HG03378 (cell line): ENCODE measurements around the gene TDRD9.

ENCODE experiments used
- ATAC-seq: cut with Tn5 transposase; IDR thresholded peaks from one replicate; pipeline ENCODE4 v1.9.1; 2021; ENCODE audit warnings: mild to moderate bottlenecking, moderate library complexity; ENCODE audit not compliant: unreplicated experiment

TDRD9 gene

DNA sequence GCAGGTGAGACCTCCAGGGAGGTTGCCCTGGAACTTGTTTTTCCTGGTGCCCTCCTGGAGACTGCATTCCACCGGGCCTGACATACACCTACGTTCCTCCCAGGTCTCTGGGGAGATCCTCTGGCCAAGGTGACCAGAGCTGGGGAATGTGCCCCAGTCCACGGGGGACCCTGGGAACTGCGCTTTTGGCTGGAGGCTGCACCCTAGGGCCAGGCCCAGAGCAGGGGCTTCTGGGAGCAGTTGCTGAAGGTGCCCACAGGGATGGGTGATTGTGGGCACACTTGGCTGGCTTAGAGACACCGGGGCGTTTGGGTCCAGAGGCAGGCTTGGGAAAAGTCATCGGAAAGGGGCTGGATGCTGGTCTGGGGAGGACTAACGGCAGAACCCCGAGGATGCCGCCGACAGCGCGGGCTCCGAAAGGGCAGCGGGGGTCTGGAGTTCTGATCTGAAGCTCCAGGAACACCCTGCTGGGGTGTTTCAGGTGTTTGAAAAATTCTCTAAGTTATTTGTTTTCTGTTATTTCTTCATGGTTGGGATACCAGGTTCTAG lies 36.5 kb upstream of the TDRD9 start:
- ATAC-seq = no peak

- no peak for ATAC-seq
These were observed 36.0 kb upstream of the TDRD9 start for GRCh38 chr14:103892247-103892646.

GRCh38 chr14:103894034-103894722 lies 34.1 kb upstream of the TDRD9 start:
- no peak for ATAC-seq

DNA sequence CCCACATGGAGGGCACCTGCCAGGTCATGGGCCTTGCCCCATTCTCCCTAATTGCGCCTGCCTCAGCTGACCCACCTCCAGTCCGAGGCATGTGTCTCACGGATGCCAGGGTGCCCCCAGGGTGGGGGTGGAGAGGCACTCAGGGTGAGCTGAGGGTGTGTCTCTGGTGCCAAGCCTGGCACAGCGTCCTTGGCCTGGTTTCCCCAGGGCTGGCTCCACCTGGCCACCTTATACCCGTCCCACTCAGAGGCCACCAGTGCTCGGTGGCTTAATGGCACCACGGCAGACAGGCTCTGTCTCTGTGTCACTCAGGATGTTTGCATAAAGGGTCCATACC lies 33.6 kb upstream of the TDRD9 start:
- no peak for ATAC-seq

DNA sequence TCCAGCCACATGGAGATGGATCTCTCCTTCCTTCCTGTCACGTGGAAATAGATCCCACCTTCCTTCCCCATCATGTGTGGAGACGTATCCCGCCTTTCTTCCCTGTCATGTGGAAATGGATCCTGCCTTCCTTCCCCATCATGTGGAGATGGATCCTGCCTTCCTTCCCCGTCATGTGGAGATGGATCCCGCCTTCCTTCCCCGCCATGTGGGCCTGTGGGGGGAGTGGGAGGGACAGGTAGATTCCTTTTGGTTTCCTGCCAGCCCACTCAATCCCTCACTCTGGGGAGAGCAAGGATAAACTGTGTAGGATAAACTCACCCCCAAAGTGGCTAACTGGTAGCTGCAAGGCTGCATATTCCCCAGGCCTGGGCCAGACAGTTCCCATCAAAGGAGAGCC lies 31.7 kb upstream of the TDRD9 start:
- no peak for ATAC-seq

GRCh38 chr14:103897075-103897947 lies 30.9 kb upstream of the TDRD9 start:
- no peak for ATAC-seq

DNA sequence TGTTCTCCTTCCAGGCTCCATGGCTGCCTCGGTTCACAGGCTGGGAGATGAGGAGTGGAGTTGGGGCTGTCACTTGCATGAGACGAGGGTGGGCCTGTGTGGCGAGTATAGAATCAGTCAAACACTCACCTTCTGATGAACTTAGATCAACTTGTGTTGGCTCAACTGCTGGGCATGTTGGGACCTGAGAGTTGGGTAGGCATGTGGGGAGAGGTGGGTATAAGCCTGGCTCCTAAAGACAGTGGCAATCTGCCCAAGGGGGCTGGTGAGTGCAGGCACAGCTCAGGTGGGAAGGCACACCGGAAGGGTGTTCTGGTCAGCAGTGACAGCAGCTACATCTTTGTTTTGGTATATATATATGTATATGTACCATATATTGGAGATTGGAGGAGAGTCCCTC lies 30.1 kb upstream of the TDRD9 start:
- no peak for ATAC-seq

DNA sequence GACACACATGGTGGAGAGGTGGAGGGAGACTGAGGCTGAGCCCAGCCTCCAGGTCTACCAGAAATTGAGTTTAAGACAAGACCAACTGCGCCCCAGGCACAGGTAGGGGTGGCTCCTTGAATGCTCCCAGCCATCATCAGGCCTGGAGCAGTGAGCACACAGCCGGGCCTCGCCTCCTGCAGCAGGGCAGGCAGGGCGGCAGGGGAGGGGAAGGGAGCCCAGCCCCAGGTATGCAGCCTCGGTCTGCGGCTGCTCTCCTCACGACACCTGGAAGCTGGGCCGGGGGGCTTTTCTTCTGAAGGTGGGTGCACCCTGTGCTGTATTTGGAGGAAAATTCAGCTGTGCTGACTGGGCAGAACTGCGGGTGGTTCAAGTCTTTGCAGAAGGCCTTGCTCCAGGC lies 29.5 kb upstream of the TDRD9 start:
- no peak for ATAC-seq

DNA sequence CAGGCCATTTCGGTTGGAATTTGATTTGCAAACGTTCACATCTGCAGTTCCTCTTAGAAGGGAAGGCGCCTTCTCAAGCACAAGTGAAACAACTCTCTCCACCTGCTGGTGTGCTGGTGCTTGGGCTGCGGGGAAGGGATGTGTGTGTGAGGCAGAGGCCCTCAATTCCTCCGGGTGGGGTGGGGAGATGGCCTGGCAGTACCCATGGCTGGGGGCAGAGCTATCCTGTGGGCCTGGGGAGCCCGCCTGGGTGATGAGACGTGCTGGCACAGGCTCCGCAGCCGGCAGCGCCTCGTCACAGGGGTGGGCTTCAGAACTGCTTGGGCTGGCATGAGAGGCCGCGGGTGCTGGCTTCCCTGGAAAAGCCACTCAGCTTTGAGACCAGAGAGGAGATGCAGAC lies 28.9 kb upstream of the TDRD9 start:
- ATAC-seq = no peak

DNA sequence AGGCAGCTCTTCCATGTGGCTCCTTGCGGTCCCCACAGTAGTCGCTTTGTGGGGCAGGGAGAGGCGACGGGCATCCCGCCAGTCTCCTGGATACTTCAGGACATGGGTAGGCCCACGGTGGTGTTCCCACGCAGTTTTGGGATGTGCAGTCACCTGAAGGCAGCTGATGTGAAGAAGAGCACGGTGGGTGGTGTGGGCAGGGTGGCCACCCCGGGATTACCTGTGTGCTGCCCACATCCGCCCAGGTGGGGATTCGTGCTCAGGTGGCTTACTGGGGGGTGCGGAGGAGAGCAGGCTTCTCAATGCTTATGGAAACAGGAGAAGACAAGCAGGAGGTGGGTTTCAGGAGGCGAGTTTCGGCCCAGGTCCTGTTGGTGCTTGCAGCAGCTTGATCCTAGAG lies 28.4 kb upstream of the TDRD9 start:
- ATAC-seq = no peak

DNA sequence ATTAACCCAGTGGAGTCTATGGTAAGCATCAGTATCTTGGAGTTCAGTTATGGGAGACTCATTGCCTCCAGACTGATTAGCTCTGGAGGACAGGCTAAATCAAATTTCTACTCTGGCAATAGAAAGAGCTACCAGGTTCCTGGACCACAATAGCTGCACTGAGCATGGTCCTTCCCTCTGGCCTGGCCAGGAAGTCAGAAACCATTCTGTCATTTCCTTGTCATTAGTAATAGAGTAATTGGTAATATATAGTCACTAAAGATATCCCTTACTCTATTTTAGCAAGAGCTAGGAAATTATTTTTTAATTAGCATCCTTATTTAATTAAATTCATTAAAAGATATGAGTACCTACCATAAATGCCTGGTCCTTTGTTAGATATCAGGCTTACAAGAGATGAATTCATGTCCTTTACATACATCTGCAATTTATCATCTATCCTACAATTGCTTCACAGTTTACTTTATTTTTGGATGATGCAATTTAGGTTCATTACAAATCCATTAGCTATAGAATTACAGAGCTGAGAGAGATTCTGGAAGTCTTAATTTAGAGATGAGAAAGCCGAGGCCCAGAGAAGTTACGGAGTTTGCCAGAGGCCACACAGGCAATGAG lies 23.7 kb upstream of the TDRD9 start:
- no peak for ATAC-seq

GRCh38 chr14:103905842-103906456 lies 22.3 kb upstream of the TDRD9 start:
- no peak for ATAC-seq

DNA sequence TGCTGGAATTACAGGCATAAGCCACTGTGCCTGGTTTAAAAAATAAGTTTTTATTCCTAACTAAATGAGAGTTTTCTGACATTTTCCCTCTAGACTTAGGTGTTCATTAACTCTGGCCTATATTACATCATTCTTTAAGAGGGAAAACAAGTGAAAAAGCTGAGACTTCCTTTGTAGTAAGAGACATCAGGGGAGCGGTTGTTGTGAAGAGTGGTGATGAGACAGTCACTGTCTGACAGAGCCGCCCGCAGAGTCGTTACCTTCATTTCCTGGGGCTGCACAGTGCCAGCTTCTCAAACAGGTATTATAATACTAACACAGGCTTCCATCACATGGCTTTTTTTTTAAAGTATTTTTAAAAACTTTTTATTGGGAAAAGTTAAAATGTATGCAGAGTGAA lies 19.7 kb upstream of the TDRD9 start:
- no peak for ATAC-seq

GRCh38 chr14:103909531-103910261 lies 18.6 kb upstream of the TDRD9 start:
- no peak for ATAC-seq

GRCh38 chr14:103910262-103910935 lies 17.9 kb upstream of the TDRD9 start:
- peak; percentile 61 for ATAC-seq

DNA sequence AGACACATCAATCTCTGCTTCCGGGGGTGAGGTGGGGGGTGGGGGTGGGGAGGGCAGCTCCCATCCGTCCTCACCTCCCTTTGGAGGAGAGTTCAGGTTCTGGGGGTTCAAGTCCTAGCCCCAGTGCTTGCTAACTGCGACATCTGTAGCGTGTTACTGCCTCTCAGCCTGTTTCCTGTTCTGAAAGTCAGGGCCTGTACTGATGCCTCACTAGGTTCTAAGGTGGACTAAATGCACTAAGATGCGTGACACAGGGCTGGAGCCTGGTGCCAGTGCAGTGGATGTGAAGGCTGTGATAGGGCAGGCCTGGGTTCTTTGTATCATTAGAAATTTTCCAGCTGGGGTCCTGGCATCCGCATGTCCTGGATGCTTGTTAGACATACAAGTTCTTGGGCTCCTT lies 17.3 kb upstream of the TDRD9 start:
- no peak for ATAC-seq

DNA sequence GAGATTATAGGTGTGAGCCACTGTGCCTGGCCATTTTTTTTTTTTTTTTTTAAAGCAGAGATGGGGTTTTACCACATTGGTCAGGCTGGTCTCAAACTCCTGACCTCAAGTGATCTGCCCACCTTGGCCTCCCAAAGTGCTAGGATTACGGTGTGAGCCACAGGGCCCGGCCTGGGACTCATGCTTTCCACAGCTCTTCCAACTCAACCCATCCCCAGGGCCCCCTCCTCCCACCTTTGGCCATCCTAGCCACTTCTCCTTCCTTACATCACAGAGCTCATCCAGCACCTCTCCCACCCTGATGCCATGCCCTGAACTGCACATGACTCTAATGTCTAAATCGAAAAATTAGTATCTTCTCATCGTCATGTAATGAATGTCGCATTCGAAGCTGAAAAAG lies 12.6 kb upstream of the TDRD9 start:
- ATAC-seq = no peak

DNA sequence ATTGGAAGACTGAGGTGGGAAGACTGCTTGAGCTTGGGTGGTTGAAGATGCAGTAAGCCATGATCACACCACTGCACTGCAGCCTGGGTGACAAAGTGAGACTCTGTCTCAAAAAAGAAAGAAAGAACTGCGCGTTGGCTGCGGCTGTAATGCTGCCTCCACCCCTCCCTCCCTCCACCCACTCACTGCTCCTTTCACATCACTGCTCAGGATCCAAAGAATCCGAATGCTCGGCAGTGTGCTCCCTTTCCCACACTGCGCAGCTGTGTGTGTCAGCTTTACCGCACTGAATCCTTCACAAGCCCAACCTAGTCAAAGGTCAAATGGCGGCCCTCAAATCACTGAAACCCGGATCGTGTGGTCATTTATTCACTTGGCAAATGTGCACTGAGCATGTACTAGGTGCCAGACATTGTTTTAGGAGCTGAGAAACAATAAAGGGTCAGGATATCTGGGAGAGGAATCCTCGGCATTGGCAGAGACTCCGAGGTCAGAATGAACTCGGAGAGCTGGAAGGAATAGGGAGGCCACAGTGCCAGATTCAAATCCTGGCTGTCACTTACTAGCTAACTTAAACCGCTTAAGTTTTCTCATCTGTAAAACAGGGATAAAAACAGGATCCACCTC lies 11.5 kb upstream of the TDRD9 start:
- ATAC-seq = no peak

GRCh38 chr14:103920981-103921854 lies 7.0 kb upstream of the TDRD9 start:
- peak; percentile 86 for ATAC-seq
